HG02981 (cell line): Measurements from ENCODE around the gene ATP11A.

Source experiments
- ATAC-seq: cut with Tn5 transposase; IDR thresholded peaks from one replicate; pipeline ENCODE4 v1.9.1; 2021; ENCODE audit warnings: mild to moderate bottlenecking, moderate library complexity; ENCODE audit not compliant: unreplicated experiment

ATP11A gene

GRCh38 chr13:112690283-112690929 lies 568 bp downstream of the ATP11A start:
- ATAC-seq = peak; percentile 30

DNA sequence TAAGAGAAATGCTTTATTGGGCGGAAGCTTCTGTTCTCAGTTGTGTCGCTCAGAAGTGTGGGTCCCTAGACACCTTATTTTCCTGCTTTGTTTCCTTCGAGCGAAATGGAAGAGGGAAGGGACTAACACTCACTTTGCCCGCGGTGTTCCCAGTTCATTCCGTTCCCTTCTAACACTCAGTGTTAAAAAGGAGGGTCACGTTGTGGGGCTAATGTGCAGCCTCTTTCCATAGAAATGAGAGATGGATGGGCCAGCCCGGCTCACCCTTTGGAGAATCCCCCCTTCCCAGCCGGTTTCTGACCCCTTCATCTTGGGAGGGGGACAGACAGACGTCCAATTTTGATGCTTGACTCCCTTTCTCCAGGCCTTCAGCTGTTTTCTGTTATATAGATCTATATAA lies 2.3 kb downstream of the ATP11A start:
- ATAC-seq = no peak

DNA sequence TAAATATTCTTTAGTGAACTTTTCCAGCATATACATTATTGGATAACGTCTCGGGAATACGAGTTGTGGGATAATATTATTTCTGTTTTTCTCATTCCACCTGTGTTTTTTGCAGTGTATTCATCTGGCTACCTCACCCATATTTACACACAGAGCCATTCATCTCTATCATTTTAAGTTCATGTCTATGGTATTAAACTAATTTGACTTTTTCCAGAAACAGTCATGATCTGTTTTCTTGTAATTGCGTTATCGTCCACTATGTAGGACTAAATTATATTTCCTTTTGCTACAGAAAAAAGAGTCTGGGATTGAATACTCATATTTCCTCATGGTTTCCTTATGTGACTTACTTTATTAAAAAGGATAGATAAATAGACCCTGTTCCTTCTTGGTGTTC lies 2.7 kb downstream of the ATP11A start:
- ATAC-seq = no peak

- no peak for ATAC-seq
Observed at GRCh38 chr13:112693831-112694497, 4.1 kb downstream of the ATP11A start.

- ATAC-seq = no peak
Observed at GRCh38 chr13:112695121-112695520, 5.3 kb downstream of the ATP11A start.

DNA sequence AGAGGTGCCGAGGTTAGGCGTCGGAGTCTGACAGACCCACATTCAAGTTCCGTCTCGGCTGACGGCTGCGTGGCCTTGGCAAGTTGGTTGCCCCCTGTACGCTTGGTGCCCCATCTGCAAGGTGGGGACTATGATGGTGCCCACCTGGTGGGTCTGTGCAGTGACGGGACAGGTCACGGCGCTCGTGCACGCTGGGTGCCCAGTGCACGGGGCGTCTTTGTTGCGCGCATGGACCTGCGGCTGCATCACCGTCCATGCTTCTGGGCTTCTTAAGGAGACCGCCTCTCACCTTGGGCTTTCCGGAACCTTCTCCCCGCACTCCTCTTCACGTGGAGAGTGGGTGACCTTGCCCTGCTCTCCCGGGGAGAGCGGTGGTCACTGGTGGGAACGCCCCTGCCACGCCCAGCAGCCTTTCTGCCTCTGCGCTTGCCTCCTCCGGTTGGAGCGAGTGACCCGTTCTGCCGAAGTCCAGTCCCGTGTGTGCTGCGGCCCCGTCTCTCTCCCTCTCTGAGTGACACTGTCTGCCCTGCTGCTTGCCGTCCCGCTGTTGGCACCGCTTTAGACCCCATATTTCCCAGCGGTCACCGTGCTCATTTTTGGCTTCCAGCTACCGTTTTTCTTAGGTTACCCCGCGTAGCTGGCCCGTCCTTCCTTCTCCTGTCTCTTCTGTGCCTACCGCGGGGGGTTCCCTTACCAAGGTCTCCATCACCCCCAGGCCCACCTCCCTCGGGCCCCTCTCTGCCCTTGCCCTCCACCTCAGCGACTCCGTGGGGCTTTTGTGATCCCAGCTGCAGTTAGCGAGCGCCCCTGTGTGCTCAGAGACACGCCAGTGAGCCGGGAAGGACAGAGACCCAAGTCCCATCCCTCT lies 6.4 kb downstream of the ATP11A start:
- no peak for ATAC-seq

- ATAC-seq = no peak
Observed at GRCh38 chr13:112696869-112697465, 7.1 kb downstream of the ATP11A start.

- no peak for ATAC-seq
Observed at GRCh38 chr13:112697756-112698655, 8.2 kb downstream of the ATP11A start.

GRCh38 chr13:112699322-112699918 lies 9.6 kb downstream of the ATP11A start:
- no peak for ATAC-seq

GRCh38 chr13:112700291-112701060 lies 10.6 kb downstream of the ATP11A start:
- ATAC-seq = no peak

DNA sequence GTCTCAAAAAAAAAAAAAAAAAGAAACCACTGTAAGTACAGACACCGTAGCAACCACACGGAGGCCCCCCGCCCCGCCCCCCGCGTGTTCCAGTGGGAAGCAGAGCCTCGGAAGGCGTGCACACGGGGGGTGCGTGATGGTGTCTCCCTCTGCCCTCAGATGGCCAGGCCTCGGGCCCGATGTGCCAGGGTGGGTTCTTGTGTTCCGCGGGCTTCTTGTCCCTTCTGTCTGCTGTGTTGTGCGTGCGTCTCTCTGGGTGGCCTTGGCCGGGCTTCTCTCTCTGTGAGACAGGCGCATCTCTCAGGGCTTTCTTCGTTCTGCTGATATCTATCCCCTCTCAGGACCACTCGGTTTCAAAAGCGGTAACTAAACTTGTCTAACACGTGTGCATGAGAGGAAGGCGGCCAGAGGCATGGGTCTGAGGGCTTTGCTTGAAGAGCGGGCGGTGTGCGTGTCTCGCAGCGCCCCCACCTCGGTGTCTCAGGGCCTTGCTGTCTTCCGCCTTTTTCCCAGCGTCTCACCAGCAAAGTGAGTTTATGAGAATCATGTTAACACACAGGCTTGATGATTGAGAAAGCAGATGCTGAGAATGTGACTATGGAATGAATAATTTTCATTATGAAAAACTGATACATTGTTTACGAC lies 12.6 kb downstream of the ATP11A start:
- ATAC-seq = no peak

- no peak for ATAC-seq
Observed at GRCh38 chr13:112702986-112703379, 13.1 kb downstream of the ATP11A start.

DNA sequence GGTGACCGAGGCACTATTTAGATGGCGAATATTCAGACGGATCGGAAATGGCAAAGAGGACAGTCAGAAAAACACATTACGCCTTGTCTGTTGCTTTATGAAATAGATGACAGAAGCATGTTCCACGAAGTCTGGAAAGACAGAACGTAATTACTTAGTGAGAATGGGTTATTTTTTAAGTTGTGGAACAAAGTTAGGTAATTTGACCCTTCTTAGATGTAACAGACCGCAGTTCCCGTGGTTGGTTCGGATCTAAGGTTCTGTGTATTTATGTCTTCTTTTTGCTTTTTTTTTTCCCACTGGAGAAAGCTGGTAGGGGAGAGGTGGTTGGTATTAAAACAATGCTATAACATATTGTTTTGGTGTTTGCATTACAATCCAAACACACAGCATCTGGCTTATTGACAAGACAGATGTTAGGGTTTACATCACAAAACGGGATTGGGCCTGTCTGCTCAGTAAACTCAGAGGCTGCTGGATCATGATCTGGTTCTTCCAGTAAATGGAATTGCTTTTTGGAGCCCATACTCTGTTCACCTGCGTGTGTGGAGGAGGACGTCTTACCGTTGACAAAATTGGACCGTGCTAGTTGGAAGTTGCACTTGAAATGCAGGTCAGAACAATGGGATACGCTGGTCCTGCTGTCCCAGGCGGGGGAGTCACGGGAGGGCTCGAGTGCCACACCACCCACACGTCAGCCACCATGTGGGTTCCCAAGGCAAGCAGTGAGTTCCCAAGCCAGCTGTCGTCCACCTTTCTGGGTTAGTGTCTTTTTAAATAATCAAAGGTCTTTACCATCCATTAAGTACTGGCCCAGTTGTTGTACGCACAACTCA lies 13.8 kb downstream of the ATP11A start:
- ATAC-seq = no peak

- no peak for ATAC-seq
Observed at GRCh38 chr13:112704308-112705145, 14.7 kb downstream of the ATP11A start.

GRCh38 chr13:112705286-112705685 lies 15.4 kb downstream of the ATP11A start:
- ATAC-seq = no peak

GRCh38 chr13:112706171-112706570 lies 16.3 kb downstream of the ATP11A start:
- ATAC-seq = no peak
